WTC11 (cell line): ENCODE measurements around the gene IGFBP1.

Experiments
- CTCF ChIP-seq: fragments of 200-600 bp; IDR thresholded peaks from 2 replicates; pipeline ENCODE4 v1.8.0; 2022; ENCODE audit warnings: antibody characterized with exemption
- FOXJ3 ChIP-seq: sonication (generic); formaldehyde crosslinking; IDR thresholded peaks from 2 replicates; pipeline ENCODE4 v1.9.0; 2021; ENCODE audit warnings: missing genetic modification reagents, mild to moderate bottlenecking, borderline replicate concordance
- HMGXB4 ChIP-seq: sonication (generic); formaldehyde crosslinking; IDR thresholded peaks from 2 replicates; pipeline ENCODE4 v1.8.1; 2023; ENCODE audit warnings: mild to moderate bottlenecking, moderate library complexity, missing genetic modification reagents
- IRF2 ChIP-seq: sonication (generic); formaldehyde crosslinking; IDR thresholded peaks from 2 replicates; pipeline ENCODE4 v1.8.0; 2022; ENCODE audit warnings: low read depth, missing genetic modification reagents, borderline replicate concordance
- ZSCAN18 ChIP-seq: fragments of 250-450 bp; sonication (Bioruptor Pico); IDR thresholded peaks from 2 replicates; pipeline ENCODE4 v2.1.2; 2022; ENCODE audit warnings: mild to moderate bottlenecking, moderate library complexity

- TF ChIP-seq CTCF (no peak), HMGXB4 (CRISPR knock-in tag) (no peak), IRF2 (CRISPR knock-in tag) (no peak), FOXJ3 (CRISPR knock-in tag) (no peak), ZSCAN18 (CRISPR knock-in tag) (no peak)
These were observed 4.2 kb upstream of the IGFBP1 start for GRCh38 chr7:45884136-45884535.
